LHCN-M2 (cell line): ENCODE measurements around the gene C4BPA. TPM values are rescaled to one million over a fixed set of nuclear protein-coding genes. Genes with fewer than 3 reads are reported as not detected.

ENCODE experiments used
- DNase-seq: peaks from one replicate; pipeline ENCODE4 v3.0.0-alpha.2; 2012; ENCODE audit warnings: low read depth
- total RNA-seq: library from RNA; depleted of rRNA; stranded (reverse); fragments of >200 nt; gene quantifications from 2 replicates; pipeline ENCODE4 v1.2.3, GENCODE V29; 2014; rRNA removed

Gene C4BPA
- total RNA-seq, 1 experiment from 2014 or later = not detected

DNA sequence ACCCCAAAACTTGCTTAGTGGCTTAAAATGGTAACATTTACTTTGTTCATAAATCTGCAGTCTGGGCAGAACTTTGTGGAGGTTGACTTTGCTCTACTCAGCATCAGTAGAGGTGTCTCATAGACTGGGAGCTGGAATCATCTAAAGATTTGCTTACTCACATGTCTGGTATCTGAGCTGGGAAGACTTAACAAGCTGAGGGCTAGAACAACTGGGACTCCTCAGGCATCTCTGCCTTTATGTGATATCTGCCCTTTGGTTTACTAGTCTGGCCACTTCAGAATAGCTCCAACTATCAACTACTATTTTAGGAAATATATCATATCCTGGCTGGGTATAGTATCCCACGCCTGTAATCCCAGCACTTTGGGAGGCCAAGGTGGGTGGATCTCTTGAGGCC lies 82.5 kb downstream of the C4BPA start:
- DNase-seq = peak; percentile 17

DNA sequence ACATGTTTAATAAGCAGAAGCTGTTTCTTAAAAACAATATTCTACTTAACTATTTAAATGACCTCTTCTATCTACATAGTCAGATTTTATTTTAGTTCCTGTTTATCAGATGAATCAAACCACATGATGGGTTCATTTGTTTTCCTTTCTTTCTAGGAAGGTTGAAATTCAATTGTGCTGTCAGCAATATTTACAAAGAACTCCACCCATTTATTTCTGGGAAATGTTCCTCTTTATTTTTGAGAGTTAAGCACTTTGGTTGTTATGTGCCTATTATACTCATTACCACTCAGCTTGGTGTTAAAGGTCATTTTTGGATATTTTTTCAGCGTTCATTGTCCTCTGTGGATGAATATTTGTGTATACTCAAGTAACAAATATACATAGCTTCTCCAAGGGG lies 84.9 kb downstream of the C4BPA start:
- DNase-seq = no peak

DNA sequence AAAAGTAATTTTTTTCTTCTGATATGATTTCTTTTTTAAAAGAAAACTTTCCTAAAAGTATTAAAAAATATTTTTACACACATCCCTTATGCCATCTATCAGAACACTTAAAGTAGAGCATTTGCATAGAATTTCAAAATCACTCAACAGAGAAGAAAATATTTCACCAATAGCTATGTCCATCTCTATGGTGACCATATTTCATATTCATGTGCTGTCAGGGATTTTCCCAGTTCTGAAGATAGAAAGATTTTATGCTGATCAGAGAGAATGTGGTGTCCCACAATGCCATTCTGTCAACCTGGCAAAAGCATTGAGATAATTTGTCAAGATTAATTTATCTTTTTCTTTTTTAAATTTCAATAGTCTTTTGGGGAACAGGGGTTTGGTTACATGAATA lies 87.0 kb downstream of the C4BPA start:
- DNase-seq = no peak

DNA sequence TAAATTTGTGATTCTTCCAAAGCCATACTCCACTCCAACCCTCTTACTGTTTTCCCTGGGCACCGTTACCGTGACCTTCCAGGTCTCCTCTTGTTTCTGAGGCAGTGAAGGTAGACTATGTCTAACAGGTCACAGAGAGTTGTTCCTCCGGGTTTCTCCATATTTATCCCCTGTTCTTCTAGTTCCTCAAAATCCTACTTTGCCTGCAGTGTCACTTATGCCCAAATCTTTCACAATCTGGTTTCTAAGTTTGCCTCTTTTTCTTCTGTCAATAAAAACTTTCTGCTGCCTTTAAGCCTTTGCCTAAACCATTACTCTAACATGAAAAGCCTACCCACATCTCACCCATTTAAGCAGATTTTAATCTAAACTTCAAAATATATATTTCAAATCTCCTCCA lies 87.7 kb downstream of the C4BPA start:
- DNase-seq = no peak

DNA sequence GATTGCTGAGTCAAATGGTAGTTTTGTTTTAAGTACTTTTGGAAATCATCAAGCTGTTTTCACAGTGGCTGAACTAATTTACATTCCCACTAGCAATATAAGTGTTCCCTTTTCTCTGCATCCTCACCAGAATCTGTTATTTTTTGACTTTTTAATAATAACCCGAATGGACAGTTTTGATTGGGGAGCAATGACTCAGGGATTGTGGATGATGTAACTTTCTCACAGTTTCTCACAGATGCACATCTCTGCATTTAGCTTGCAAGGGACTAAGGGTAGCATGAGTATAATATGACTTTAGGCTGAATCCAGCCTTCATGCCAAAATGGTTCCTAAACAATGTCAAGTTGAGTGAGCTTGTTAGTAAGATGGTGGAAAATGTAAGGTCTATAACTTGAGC lies 90.2 kb downstream of the C4BPA start:
- no peak for DNase-seq

Other genes with a start within 250 kb of the C4BPA start
- gene IL20, start 238.6 kb upstream of the C4BPA start, total RNA-seq = not detected in 2 replicates
- 0.17 TPM in 1 of 2 replicates, not detected in the other for gene IL24, start 206.8 kb upstream of the C4BPA start, total RNA-seq
- gene FCMR, start 182.3 kb upstream of the C4BPA start, total RNA-seq = not detected in 2 replicates
- not detected in 2 replicates for gene PIGR, start 157.8 kb upstream of the C4BPA start, total RNA-seq
- not detected in 2 replicates for gene FCAMR, start 133.8 kb upstream of the C4BPA start, total RNA-seq
- under 0.01 TPM in 1 of 2 replicates, not detected in the other for gene C1orf116, start 71.5 kb upstream of the C4BPA start, total RNA-seq
- gene YOD1, start 53.0 kb upstream of the C4BPA start, total RNA-seq = 5.0 and 5.6 TPM in 2 replicates
- gene PFKFB2, start 51.0 kb upstream of the C4BPA start, total RNA-seq = 1.6 and 3.0 TPM in 2 replicates
- not detected in 2 replicates for gene C4BPB, start 15.4 kb upstream of the C4BPA start, total RNA-seq
- gene CD55, start 217.4 kb downstream of the C4BPA start, total RNA-seq = 22.9 and 23.8 TPM in 2 replicates